WERI-Rb-1 (cell line): Measurements from ENCODE around the gene ATAD1.

Experiments
- DNase-seq: peaks from one replicate; pipeline ENCODE4 v3.0.0-alpha.2; 2020
- H3K27ac ChIP-seq: fragments of 250-450 bp; sonication (Bioruptor Pico); 2 replicates; pipeline ENCODE4 v1.5.1; 2020; ENCODE audit warnings: mild to moderate bottlenecking, moderate library complexity
- H3K27me3 ChIP-seq: fragments of 250-450 bp; sonication (Bioruptor Pico); 2 replicates; pipeline ENCODE4 v1.5.1; 2021; ENCODE audit warnings: mild to moderate bottlenecking, low read depth, moderate library complexity; ENCODE audit not compliant: insufficient read depth, severe bottlenecking
- H3K36me3 ChIP-seq: fragments of 250-450 bp; sonication (Bioruptor Pico); 2 replicates; pipeline ENCODE4 v1.5.1; 2020; ENCODE audit warnings: mild to moderate bottlenecking, moderate library complexity
- H3K4me3 ChIP-seq: 2 replicates; pipeline ENCODE4 v1.5.1; 2011; ENCODE audit warnings: low read depth, mild to moderate bottlenecking, control low read depth, low read length
- H3K9me3 ChIP-seq: fragments of 250-450 bp; sonication (Bioruptor Pico); 2 replicates; pipeline ENCODE4 v1.5.1; 2021; ENCODE audit warnings: mild to moderate bottlenecking, moderate library complexity; ENCODE audit not compliant: severe bottlenecking
- TF ChIP-seq, protein P1 (sequence below): IDR thresholded peaks from 2 replicates; pipeline ENCODE4 v1.5.1; 2011; ENCODE audit warnings: low read depth, mild to moderate bottlenecking, control low read depth, inconsistent platforms, low read length

The ATAD1 gene

DNA sequence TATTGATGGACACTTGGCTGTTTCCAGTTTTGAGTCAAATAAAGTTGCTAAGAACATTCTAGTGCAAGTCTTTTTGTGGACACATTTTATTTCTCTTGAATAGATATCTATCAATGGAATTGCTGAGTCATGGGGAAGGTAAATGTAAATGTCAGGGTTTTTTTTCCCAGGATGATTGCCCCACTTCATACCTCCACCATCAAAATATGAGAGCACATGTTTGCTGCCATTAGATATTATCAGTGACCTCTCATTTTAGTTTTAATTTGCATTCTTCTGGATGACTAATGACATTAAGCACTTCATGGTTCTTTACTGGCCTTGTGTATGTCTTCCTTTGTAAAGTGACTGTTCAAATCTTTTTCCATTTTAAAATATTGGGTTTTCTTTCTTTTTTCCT is 112.7 kb downstream of the ATAD1 start:
- Histone ChIP-seq H3K4me3 (no peak overlapping the region), H3K9me3 (no peaks in the 10 kb centered on the region), H3K36me3 (no peaks in the 10 kb centered on the region), H3K27me3 (no peaks in the 10 kb centered on the region), H3K27ac (no peak overlapping the region)
- TF ChIP-seq, protein P1, sequence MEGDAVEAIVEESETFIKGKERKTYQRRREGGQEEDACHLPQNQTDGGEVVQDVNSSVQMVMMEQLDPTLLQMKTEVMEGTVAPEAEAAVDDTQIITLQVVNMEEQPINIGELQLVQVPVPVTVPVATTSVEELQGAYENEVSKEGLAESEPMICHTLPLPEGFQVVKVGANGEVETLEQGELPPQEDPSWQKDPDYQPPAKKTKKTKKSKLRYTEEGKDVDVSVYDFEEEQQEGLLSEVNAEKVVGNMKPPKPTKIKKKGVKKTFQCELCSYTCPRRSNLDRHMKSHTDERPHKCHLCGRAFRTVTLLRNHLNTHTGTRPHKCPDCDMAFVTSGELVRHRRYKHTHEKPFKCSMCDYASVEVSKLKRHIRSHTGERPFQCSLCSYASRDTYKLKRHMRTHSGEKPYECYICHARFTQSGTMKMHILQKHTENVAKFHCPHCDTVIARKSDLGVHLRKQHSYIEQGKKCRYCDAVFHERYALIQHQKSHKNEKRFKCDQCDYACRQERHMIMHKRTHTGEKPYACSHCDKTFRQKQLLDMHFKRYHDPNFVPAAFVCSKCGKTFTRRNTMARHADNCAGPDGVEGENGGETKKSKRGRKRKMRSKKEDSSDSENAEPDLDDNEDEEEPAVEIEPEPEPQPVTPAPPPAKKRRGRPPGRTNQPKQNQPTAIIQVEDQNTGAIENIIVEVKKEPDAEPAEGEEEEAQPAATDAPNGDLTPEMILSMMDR = no peak
- DNase-seq = no peak

- Histone ChIP-seq H3K4me3 (no peak overlapping the region), H3K27me3 (no peaks in the 10 kb centered on the region), H3K36me3 (no peaks in the 10 kb centered on the region), H3K27ac (no peak overlapping the region), H3K9me3 (no peaks in the 10 kb centered on the region)
- TF ChIP-seq, protein P1 = no peak
- no peak for DNase-seq
These were observed 114.3 kb downstream of the ATAD1 start for GRCh38 chr10:87703771-87704170.

DNA sequence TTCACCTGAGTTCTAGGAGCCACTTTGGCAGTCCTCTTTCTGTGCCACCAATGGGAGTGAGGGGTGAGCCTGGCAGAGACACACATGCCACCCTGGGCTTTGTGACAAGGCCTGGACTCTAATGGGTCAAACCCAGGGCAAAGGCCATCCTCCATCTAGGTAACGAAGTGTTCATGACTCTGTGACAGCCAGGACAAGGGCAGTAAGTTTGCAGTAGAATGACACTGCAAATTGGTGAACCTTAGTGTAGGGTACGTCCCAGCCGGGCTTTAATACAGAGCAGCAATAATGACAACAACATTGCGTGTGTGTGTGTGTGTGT is 115.1 kb downstream of the ATAD1 start:
- no peak overlapping the region for H3K27ac ChIP-seq
- TF ChIP-seq, protein P1 = no peak
- H3K27me3 ChIP-seq = no peaks in the 10 kb centered on the region
- DNase-seq = no peak
- no peaks in the 10 kb centered on the region for H3K9me3 ChIP-seq
- no peaks in the 10 kb centered on the region for H3K36me3 ChIP-seq
- H3K4me3 ChIP-seq = no peak overlapping the region

DNA sequence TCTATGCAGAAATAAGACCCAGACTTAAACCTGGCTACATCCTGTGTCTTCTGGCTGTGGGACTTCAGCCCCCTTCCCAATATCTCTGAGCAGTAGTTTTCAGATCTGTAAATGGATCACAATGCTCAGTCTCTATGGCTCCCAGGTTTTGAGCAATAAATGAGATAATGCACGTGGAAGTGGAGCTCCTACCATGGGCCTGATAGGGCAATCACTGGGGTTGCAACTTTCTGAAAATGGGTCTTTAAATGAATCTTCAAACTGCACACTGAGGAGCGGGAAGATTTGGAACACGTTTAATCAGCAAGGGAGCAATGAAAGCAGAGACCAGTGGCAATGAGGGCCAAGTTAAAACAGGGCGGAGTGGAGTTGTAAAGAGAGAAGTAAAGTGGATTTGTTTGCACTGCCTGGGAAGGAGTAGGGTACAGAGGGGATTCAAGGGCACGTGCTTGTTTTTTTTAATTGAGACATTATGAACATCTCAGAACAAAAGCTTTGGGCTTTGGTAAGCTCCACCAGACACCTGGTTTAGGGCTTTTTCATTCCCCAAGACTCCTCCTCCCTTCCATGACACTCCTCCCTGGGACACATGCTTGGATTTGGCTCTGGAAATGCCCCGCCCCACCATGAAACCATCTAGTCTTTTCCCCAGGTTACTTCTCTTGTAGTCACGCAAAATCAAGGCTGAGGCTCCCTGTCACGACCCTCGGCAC is 115.6 kb downstream of the ATAD1 start:
- no peak for DNase-seq
- no peaks in the 10 kb centered on the region for H3K27me3 ChIP-seq
- TF ChIP-seq, protein P1 = no peak

More for the DNA sequence above, 115.6 kb downstream of the ATAD1 start:
- Histone ChIP-seq H3K4me3 (no peak overlapping the region), H3K36me3 (no peaks in the 10 kb centered on the region), H3K27ac (no peak overlapping the region), H3K9me3 (no peaks in the 10 kb centered on the region)
